NCI-H2171 treated with DMSO at 0.1 percent for 48 hours (cell line): ENCODE results near the gene RRAS.
"Not testable (repeated sequence)": the region's sequence is repeated elsewhere in the genome, so short reads cannot be mapped to it uniquely, and the experiment has no call there.

ENCODE experiments used
- DNase-seq: peaks from one replicate; lab custom pipeline; 2025; lab: John Stamatoyannopoulos, UW

The RRAS gene

GRCh38 chr19:49654581-49654980 is 14.6 kb upstream of the RRAS start:
- no peak for DNase-seq

- no peak for DNase-seq
Measured at GRCh38 chr19:49653466-49653806, 13.5 kb upstream of the RRAS start.

GRCh38 chr19:49652551-49653465 is 12.9 kb upstream of the RRAS start:
- DNase-seq = no peak

GRCh38 chr19:49651820-49652550 is 12.0 kb upstream of the RRAS start:
- DNase-seq = no peak

- no peak for DNase-seq
Measured at GRCh38 chr19:49651029-49651819, 11.3 kb upstream of the RRAS start.

GRCh38 chr19:49646586-49646985 is 6.6 kb upstream of the RRAS start:
- no peak for DNase-seq

- DNase-seq = no peak
Measured at GRCh38 chr19:49645995-49646394, 6.1 kb upstream of the RRAS start.

GRCh38 chr19:49645592-49645991 is 5.6 kb upstream of the RRAS start:
- no peak for DNase-seq

- DNase-seq = no peak
Measured at GRCh38 chr19:49643466-49643865, 3.5 kb upstream of the RRAS start.

- DNase-seq = peak; percentile 20
Measured at GRCh38 chr19:49642492-49643035, 2.6 kb upstream of the RRAS start.

- peak; percentile 99 for DNase-seq
Measured at GRCh38 chr19:49641688-49642491, 1.9 kb upstream of the RRAS start, which contains the start of gene SCAF1. SCAF1 (plus strand) TSS chr19:49642209; CDS start chr19:49645027, 2,818 bp downstream.

GRCh38 chr19:49639401-49640112 is 386 bp downstream of the RRAS start:
- peak; percentile 21 for DNase-seq

- DNase-seq = no peak
Measured at GRCh38 chr19:49637821-49638738, 1.9 kb downstream of the RRAS start.

GRCh38 chr19:49636233-49636932 is 3.6 kb downstream of the RRAS start:
- no peak for DNase-seq

GRCh38 chr19:49635530-49636232 is 4.3 kb downstream of the RRAS start:
- peak; percentile 35 for DNase-seq

- not testable (repeated sequence) for DNase-seq
Measured at GRCh38 chr19:49633273-49633672, 6.7 kb downstream of the RRAS start.

- DNase-seq = no peak
Measured at GRCh38 chr19:49632576-49632975, 7.4 kb downstream of the RRAS start.

- DNase-seq = no peak
Measured at GRCh38 chr19:49631610-49632192, 8.2 kb downstream of the RRAS start.
